Transverse colon (tissue), 4 donors: Measurements from ENCODE around the gene VSX1. TPM values are rescaled to one million over a fixed set of nuclear protein-coding genes. Genes with fewer than 3 reads are reported as not detected.

Source experiments
- DNase-seq: peaks from one replicate; pipeline ENCODE4 v3.0.0-alpha.2; 2019
- H3K27ac ChIP-seq, 4 donors: fragments of 200-600 bp; sonication (generic); 2 replicates each; pipeline ENCODE4 v1.5.1; 2016 to 2018; ENCODE audit warnings: inconsistent platforms in 4 of 4
- H3K27me3 ChIP-seq: fragments of 200-600 bp; sonication (generic); 2 replicates; pipeline ENCODE4 v1.5.1; 2017; ENCODE audit warnings: inconsistent platforms
- H3K36me3 ChIP-seq, 4 donors: fragments of 200-600 bp; sonication (generic); 2 replicates each; pipeline ENCODE4 v1.5.1; 2017 to 2019; ENCODE audit warnings: inconsistent platforms in 4 of 4
- H3K4me1 ChIP-seq, 4 donors: fragments of 200-600 bp; sonication (generic); 2 replicates each; pipeline ENCODE4 v1.5.1; 2017 to 2020; ENCODE audit warnings: inconsistent platforms in 4 of 4
- H3K4me3 ChIP-seq, 4 donors: fragments of 200-600 bp; sonication (generic); 1 replicate in 1 of 4; 2 replicates in 3 of 4; pipeline versions ENCODE4 v1.5.1 to v1.6.1; 2017 to 2019; ENCODE audit warnings: inconsistent platforms in 4 of 4
- H3K9me3 ChIP-seq, 2 donors: fragments of 200-600 bp; sonication (generic); 2 replicates each; pipeline ENCODE4 v1.5.1; 2017 to 2019; ENCODE audit warnings: inconsistent platforms in 2 of 2
- CTCF ChIP-seq, 5 experiments: fragments of 200-600 bp in 3 of 5; fragments of 450-650 bp in 2 of 5; sonication (generic) in 3 of 5; IDR thresholded peaks; 1 replicate in 2 of 5; 2 replicates in 3 of 5; pipeline ENCODE4 v1.5.1; 2016 to 2017; ENCODE audit warnings: antibody characterized with exemption in 5 of 5, inconsistent platforms in 3 of 5, mild to moderate bottlenecking in 2 of 5, moderate library complexity in 1 of 5
- EP300 ChIP-seq: sonication (generic); formaldehyde crosslinking; IDR thresholded peaks from one replicate; pipeline ENCODE4 v1.6.1; 2017; ENCODE audit warnings: antibody characterized with exemption, low read depth
- POLR2A ChIP-seq: fragments of 450-650 bp; IDR thresholded peaks from one replicate; pipeline ENCODE4 v1.6.1; 2016; ENCODE audit warnings: antibody characterized with exemption, mild to moderate bottlenecking, moderate library complexity
- POLR2AphosphoS5 ChIP-seq, 3 donors: sonication (generic); formaldehyde crosslinking; IDR thresholded peaks; one replicate each; pipeline ENCODE4 v1.6.1; 2016; ENCODE audit warnings: antibody characterized with exemption in 3 of 3
- WGBS, 2 donors: methylation state at CpG; one replicate each; pipeline ENCODE4 v1.1.5; 2018; ENCODE audit warnings: low coverage in 1 of 2; 5-methylcytosine and 5-hydroxymethylcytosine counted together
- in situ Hi-C, 4 donors: fragments of 200-750 bp; cut with MboI; loops; one replicate each; pipeline versions ENCODE4 v1.15.0 to v1.15.1; 2017; ENCODE audit warnings: low sequenced_read_pairs in 3 of 4, low pct_ligation_motif_present in 1 of 4, low pct_unique_long_range_greater_than_20kb in 1 of 4
- intact Hi-C: fragments of 100-400 bp; cut with DNase I; formaldehyde crosslinking; loops from one replicate; pipeline ENCODE4 v1.15.1; 2023; ENCODE audit warnings: low total_unique reads
- total RNA-seq, 4 donors: library from RNA; depleted of rRNA; stranded (reverse); fragments of >200 nt; gene quantifications; one replicate each; pipeline ENCODE4 v1.1.0, GENCODE V29; 2016

The VSX1 gene
- total RNA-seq, 4 donors from 2014 or later, result 0.16 TPM; not detected in 3

GRCh38 chr20:25065625-25066338 is 16.2 kb downstream of the VSX1 start:
- Histone ChIP-seq H3K4me3 (no peak overlapping the region), H3K9me3 (no peaks in the 10 kb centered on the region), H3K4me1 (peaks cover 0 to 8% (median 3%) of the 10 kb centered on the region in 4 donors), H3K27me3 (peaks cover 17% of the 10 kb centered on the region), H3K27ac (no peak overlapping the region), H3K36me3 (no peaks in the 10 kb centered on the region)
- no peak for TF ChIP-seq POLR2AphosphoS5 (IDR thresholded peaks at IDR 0.05)
- no peak for TF ChIP-seq POLR2A
- TF ChIP-seq EP300, result no peak
- TF ChIP-seq CTCF (IDR thresholded peaks at IDR 0.05), result peak; percentile 74 to 89 (median 77)
- WGBS, 2 donors, result 17 to 23% methylated on average over 8 to 9 of the region's 9 CpGs
- intact Hi-C loops, result loop anchor here (2.0 kb wide), 1 partner anchor 71 kb away; no protein-coding TSS in a partner anchor
- peak; percentile 72 for DNase-seq
- in situ Hi-C loops, result loop anchor here (5.0 to 25.0 kb wide), 4 partner anchors 68 to 322 kb away; partner anchors contain the start of genes APMAP (in 2 of the 4) and ABHD12 (in 1 of the 4)

GRCh38 chr20:25065072-25065624 is 16.8 kb downstream of the VSX1 start:
- 47 to 57% methylated on average over 1 to 8 of the region's 9 CpGs for WGBS, 2 donors
- intact Hi-C loops, result loop anchor here (2.0 kb wide), 1 partner anchor 70 kb away; no protein-coding TSS in a partner anchor
- DNase-seq, result peak; percentile 9
- Histone ChIP-seq H3K27ac (no peak overlapping the region), H3K36me3 (no peaks in the 10 kb centered on the region), H3K4me3 (no peak overlapping the region), H3K9me3 (no peaks in the 10 kb centered on the region), H3K4me1 (peaks cover 0 to 8% (median 3%) of the 10 kb centered on the region in 4 donors), H3K27me3 (peaks cover 13% of the 10 kb centered on the region)
- TF ChIP-seq CTCF (IDR thresholded peaks at IDR 0.05), result no peak
- no peak for TF ChIP-seq EP300
- TF ChIP-seq POLR2AphosphoS5 (IDR thresholded peaks at IDR 0.05), result no peak
- TF ChIP-seq POLR2A, result no peak
- in situ Hi-C loops, result loop anchor here (5.0 to 25.0 kb wide), 4 partner anchors 68 to 322 kb away; partner anchors contain the start of genes APMAP (in 2 of the 4) and ABHD12 (in 1 of the 4)

GRCh38 chr20:25064561-25065071 is 17.3 kb downstream of the VSX1 start:
- 77 to 88% methylated on average over 3 to 4 of the region's 4 CpGs for WGBS, 2 donors
- no peak for TF ChIP-seq CTCF (IDR thresholded peaks at IDR 0.05)
- TF ChIP-seq POLR2AphosphoS5 (IDR thresholded peaks at IDR 0.05), result no peak
- TF ChIP-seq EP300, result no peak
- Histone ChIP-seq H3K9me3 (no peaks in the 10 kb centered on the region), H3K27ac (no peak overlapping the region), H3K4me3 (no peak overlapping the region), H3K36me3 (no peaks in the 10 kb centered on the region), H3K4me1 (peaks cover 0 to 8% (median 4%) of the 10 kb centered on the region in 4 donors), H3K27me3 (peaks cover 8% of the 10 kb centered on the region)
- DNase-seq, result peak; percentile 5
- in situ Hi-C loops (loop anchor here (5.0 to 25.0 kb wide), 4 partner anchors 67 to 323 kb away; partner anchors contain the start of genes APMAP (in 2 of the 4) and ABHD12 (in 1 of the 4)), intact Hi-C loops (loop anchor here (2.0 to 5.0 kb wide), 2 partner anchors 70 to 233 kb away; no protein-coding TSS in a partner anchor)

- WGBS, 2 donors, result 100% methylated on average over 2 of the region's 2 CpGs; no CpG with 5 or more reads in 1 of the 2 donors
- in situ Hi-C loops, result loop anchor here in 2 of 4 donors (5.0 to 25.0 kb wide), 3 partner anchors 67 to 323 kb away; partner anchors contain the start of genes ABHD12 (in 1 of the 2) and APMAP (in 1 of the 2)
- Histone ChIP-seq H3K27ac (no peak overlapping the region), H3K4me3 (no peak overlapping the region), H3K9me3 (no peaks in the 10 kb centered on the region), H3K27me3 (peaks cover 2% of the 10 kb centered on the region), H3K36me3 (no peaks in the 10 kb centered on the region), H3K4me1 (peaks cover 0 to 15% (median 7%) of the 10 kb centered on the region in 4 donors)
- no peak for TF ChIP-seq EP300
- TF ChIP-seq CTCF (IDR thresholded peaks at IDR 0.05), result no peak
- TF ChIP-seq POLR2A, result no peak
- TF ChIP-seq POLR2AphosphoS5 (IDR thresholded peaks at IDR 0.05), result no peak
- intact Hi-C loops, result loop anchor here (2.0 to 5.0 kb wide), 2 partner anchors 69 to 233 kb away; no protein-coding TSS in a partner anchor
- DNase-seq, result peak; percentile 3
Observed at GRCh38 chr20:25063981-25064380, 18.0 kb downstream of the VSX1 start.
